B cell (primary cell): ENCODE data around the gene TLCD3B. TPM values are rescaled to one million over a fixed set of nuclear protein-coding genes. Genes with fewer than 3 reads are reported as not detected.

ENCODE experiments used
- ATAC-seq: fragments of 200-7000 bp; cut with Tn5 transposase; one replicate; pipeline ENCODE4 v1.10.0; 2021; ENCODE audit warnings: low read depth, mild to moderate bottlenecking, moderate number of reproducible peaks, moderate library complexity
- CTCF ChIA-PET: fragments of 350-600 bp; sonication (Branson Sonifier 250); formaldehyde crosslinking; loops from one replicate; lab custom pipeline; 2021; ENCODE audit warnings: antibody characterized with exemption, inconsistent platforms; lab: Charles Lee
- POLR2A ChIA-PET: fragments of 350-600 bp; sonication (Branson Sonifier 250); formaldehyde crosslinking; loops from one replicate; lab custom pipeline; 2021; ENCODE audit warnings: antibody characterized with exemption; lab: Charles Lee
- DNase-seq: peaks from one replicate; pipeline ENCODE4 v3.0.0; 2013
- H2AFZ ChIP-seq: 2 replicates; pipeline ENCODE4 v1.6.1; 2012; ENCODE audit warnings: mild to moderate bottlenecking, low read depth, low read length; ENCODE audit not compliant: insufficient read depth, poor library complexity, severe bottlenecking
- H3K27ac ChIP-seq, 2 donors: 1 replicate in 1 of 2; 2 replicates in 1 of 2; pipeline ENCODE4 v1.5.1; 2012 to 2013; ENCODE audit warnings: low read length in 2 of 2, mild to moderate bottlenecking in 2 of 2, moderate library complexity in 1 of 2
- H3K27me3 ChIP-seq, 4 experiments: fragments of 200-600 bp in 1 of 4; sonication (generic) in 1 of 4; replicated peaks in 1 of 4; 1 replicate in 2 of 4; 2 replicates in 2 of 4; pipeline versions ENCODE4 v1.6.1 to v1.7.0; 2013 to 2016; ENCODE audit warnings: low read length in 3 of 4, mild to moderate bottlenecking in 2 of 4, mixed read lengths in 1 of 4, moderate library complexity in 1 of 4; ENCODE audit not compliant: insufficient read depth in 4 of 4, control insufficient read depth in 3 of 4; ENCODE audit errors: control extremely low read depth in 1 of 4
- H3K36me3 ChIP-seq, 2 experiments: replicated peaks in 1 of 2; 1 replicate in 1 of 2; 2 replicates in 1 of 2; pipeline versions ENCODE4 v1.6.1 to v1.7.1; 2013; ENCODE audit warnings: low read length in 1 of 2; ENCODE audit not compliant: insufficient read depth in 2 of 2, control insufficient read depth in 1 of 2; ENCODE audit errors: control extremely low read depth in 1 of 2, extremely low read depth in 1 of 2
- H3K4me1 ChIP-seq, 2 donors: fragments of 200-600 bp in 1 of 2; sonication (generic) in 1 of 2; 1 replicate in 1 of 2; 2 replicates in 1 of 2; pipeline versions ENCODE4 v1.5.1 to v1.6.1; 2013 to 2017; ENCODE audit warnings: low read length in 2 of 2; ENCODE audit not compliant: control insufficient read depth in 2 of 2, insufficient read depth in 2 of 2
- H3K4me2 ChIP-seq: replicated peaks from 2 replicates; pipeline ENCODE3; 2012; ENCODE audit warnings: mild to moderate bottlenecking, low read depth, low read length; ENCODE audit not compliant: poor library complexity, severe bottlenecking
- H3K4me3 ChIP-seq, 5 experiments: fragments of 200-600 bp in 1 of 5; sonication (generic) in 1 of 5; 1 replicate in 3 of 5; 2 replicates in 2 of 5; pipeline versions ENCODE4 v1.5.1 to v1.7.0; 2011 to 2016; ENCODE audit warnings: low read length in 4 of 5, mild to moderate bottlenecking in 4 of 5, low read depth in 2 of 5, control low read depth in 1 of 5, moderate library complexity in 1 of 5; ENCODE audit not compliant: insufficient read depth in 1 of 5; ENCODE audit errors: control extremely low read depth in 1 of 5, extremely low read depth in 1 of 5
- H3K79me2 ChIP-seq: fragments of 200-600 bp; sonication (generic); one replicate; pipeline ENCODE4 v1.6.0; 2016; ENCODE audit warnings: low read length; ENCODE audit not compliant: control insufficient read depth, insufficient read depth
- H3K9ac ChIP-seq: fragments of 200-600 bp; sonication (generic); 2 replicates; pipeline ENCODE4 v1.6.1; 2017; ENCODE audit warnings: mild to moderate bottlenecking, low read length, moderate library complexity
- H3K9me3 ChIP-seq, 3 donors: one replicate each; pipeline versions ENCODE4 v1.6.1 to v1.7.1; 2013; ENCODE audit warnings: low read length in 2 of 3; ENCODE audit not compliant: control insufficient read depth in 2 of 3, insufficient read depth in 1 of 3; ENCODE audit errors: control extremely low read depth in 1 of 3
- H4K20me1 ChIP-seq: 2 replicates; pipeline ENCODE4 v1.6.0; 2012; ENCODE audit warnings: mild to moderate bottlenecking, low read length; ENCODE audit not compliant: insufficient read depth, control insufficient read depth, poor library complexity, severe bottlenecking
- H3K27ac Mint-ChIP-seq: one replicate; pipeline ENCODE4 v1.8.0; 2021; ENCODE audit warnings: mixed read lengths
- H3K27me3 Mint-ChIP-seq: one replicate; pipeline ENCODE4 v1.8.0; 2021; ENCODE audit warnings: mixed read lengths
- H3K4me1 Mint-ChIP-seq: one replicate; pipeline ENCODE4 v1.8.0; 2021; ENCODE audit warnings: mixed read lengths
- H3K4me3 Mint-ChIP-seq: one replicate; pipeline ENCODE4 v1.8.0; 2021; ENCODE audit warnings: mixed read lengths
- H3K9me3 Mint-ChIP-seq: one replicate; pipeline ENCODE4 v1.8.0; 2022; ENCODE audit warnings: mixed read lengths; ENCODE audit not compliant: insufficient read depth
- EZH2 ChIP-seq: IDR thresholded peaks from 2 replicates; pipeline ENCODE4 v1.6.1; 2012; ENCODE audit warnings: borderline replicate concordance, low read depth, mild to moderate bottlenecking, moderate library complexity, low read length; ENCODE audit not compliant: insufficient read depth, poor library complexity, severe bottlenecking
- WGBS: methylation state at CpG from one replicate; pipeline ENCODE4 v1.1.5; 2013; ENCODE audit warnings: missing lambda C conversion rate; ENCODE audit not compliant: insufficient coverage; 5-methylcytosine and 5-hydroxymethylcytosine counted together
- intact Hi-C: fragments of 100-400 bp; cut with micrococcal nuclease; formaldehyde crosslinking; loops from one replicate; pipeline ENCODE4 v1.10.0; 2022
- polyA plus RNA-seq: library from polyadenylated mRNA; depleted of rRNA; stranded (reverse); fragments of >200 nt; gene quantifications from 2 replicates; pipeline ENCODE4 v1.2.3, GENCODE V29; 2012
- total RNA-seq, 2 donors: library from RNA; stranded (reverse); fragments of 120-200 nt in 1 of 2; gene quantifications; 1 replicate in 1 of 2; 2 replicates in 1 of 2; pipeline versions ENCODE4 v1.2.3 to v1.2.4, GENCODE V29; 2013 to 2022
- TF ChIP-seq, protein P1 (sequence below): fragments of 200-600 bp; IDR thresholded peaks from one replicate; pipeline ENCODE4 v1.8.0; 2022; ENCODE audit warnings: antibody characterized with exemption, mild to moderate bottlenecking

The TLCD3B gene
- total and polyA plus RNA-seq, 2 donors (not counting 1 experiment from before 2014, with no cell fraction given): not detected

GRCh38 chr16:30060836-30061554 is 29.9 kb upstream of the TLCD3B start:
- Mint-ChIP-seq H3K4me1 (peaks cover 8% of the 10 kb centered on the region), H3K27ac (peak overlapping the region; percentile 42), H3K9me3 (no peaks in the 10 kb centered on the region), H3K4me3 (no peak overlapping the region), H3K27me3 (no peaks in the 10 kb centered on the region)
- Histone ChIP-seq H3K27me3 (no peaks in the 10 kb centered on the region), H3K27ac (no peak overlapping the region), H3K9me3 (no peaks in the 10 kb centered on the region), H2AFZ (no peak overlapping the region), H3K36me3 (no peaks in the 10 kb centered on the region), H4K20me1 (peaks cover 3% of the 10 kb centered on the region), H3K9ac (no peak overlapping the region), H3K79me2 (peaks cover 23% of the 10 kb centered on the region), H3K4me3 (no peak overlapping the region), H3K4me2 (no peak overlapping the region), H3K4me1 (peaks cover 6 to 15% of the 10 kb centered on the region in 2 donors)
- ChIA-PET POLR2A (no interaction called here), CTCF (no interaction called here)
- intact Hi-C loops: loop anchor here (10.0 kb wide), 2 partner anchors 314 to 634 kb away; partner anchors contain the start of genes MYL11, SRCAP and TBC1D10B
- 100% methylated on average over 1 of the region's 2 CpGs for WGBS
- DNase-seq (no peak), ATAC-seq (no peak)
- no peak for TF ChIP-seq EZH2
- TF ChIP-seq, protein P1, sequence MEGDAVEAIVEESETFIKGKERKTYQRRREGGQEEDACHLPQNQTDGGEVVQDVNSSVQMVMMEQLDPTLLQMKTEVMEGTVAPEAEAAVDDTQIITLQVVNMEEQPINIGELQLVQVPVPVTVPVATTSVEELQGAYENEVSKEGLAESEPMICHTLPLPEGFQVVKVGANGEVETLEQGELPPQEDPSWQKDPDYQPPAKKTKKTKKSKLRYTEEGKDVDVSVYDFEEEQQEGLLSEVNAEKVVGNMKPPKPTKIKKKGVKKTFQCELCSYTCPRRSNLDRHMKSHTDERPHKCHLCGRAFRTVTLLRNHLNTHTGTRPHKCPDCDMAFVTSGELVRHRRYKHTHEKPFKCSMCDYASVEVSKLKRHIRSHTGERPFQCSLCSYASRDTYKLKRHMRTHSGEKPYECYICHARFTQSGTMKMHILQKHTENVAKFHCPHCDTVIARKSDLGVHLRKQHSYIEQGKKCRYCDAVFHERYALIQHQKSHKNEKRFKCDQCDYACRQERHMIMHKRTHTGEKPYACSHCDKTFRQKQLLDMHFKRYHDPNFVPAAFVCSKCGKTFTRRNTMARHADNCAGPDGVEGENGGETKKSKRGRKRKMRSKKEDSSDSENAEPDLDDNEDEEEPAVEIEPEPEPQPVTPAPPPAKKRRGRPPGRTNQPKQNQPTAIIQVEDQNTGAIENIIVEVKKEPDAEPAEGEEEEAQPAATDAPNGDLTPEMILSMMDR: no peak

DNA sequence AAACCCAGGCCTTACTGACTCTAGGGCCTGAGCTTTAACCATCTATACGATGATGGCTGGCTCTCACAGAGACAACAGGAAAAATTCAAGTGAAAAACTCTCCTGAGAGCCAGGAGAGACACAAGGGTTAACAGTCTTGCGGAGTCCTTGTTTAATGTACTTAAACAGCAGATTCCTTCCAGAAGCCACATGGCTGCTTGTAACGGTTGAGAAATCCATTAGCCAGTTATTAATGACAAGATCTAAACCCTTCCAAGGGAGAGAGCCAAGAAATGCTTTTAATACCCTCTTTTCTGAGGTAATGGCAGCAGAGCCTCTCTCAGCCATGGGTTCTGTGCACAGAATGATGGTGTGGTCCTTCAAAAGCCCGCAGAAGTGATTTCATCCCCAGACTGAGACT is 29.3 kb upstream of the TLCD3B start:
- no peaks in the 10 kb centered on the region for H3K36me3 ChIP-seq
- no peak overlapping the region for H2AFZ ChIP-seq
- no peak overlapping the region for H3K27ac ChIP-seq
- peaks cover 6 to 15% of the 10 kb centered on the region in 2 donors for H3K4me1 ChIP-seq
- no peaks in the 10 kb centered on the region for H3K27me3 ChIP-seq
- CTCF ChIA-PET: interaction anchor here (1.1 kb wide), 1 partner anchor 83 kb away, joined by 3 read pairs; no protein-coding TSS in a partner anchor
- ATAC-seq: no peak
- no peak overlapping the region for H3K4me2 ChIP-seq
- H4K20me1 ChIP-seq: no peaks in the 10 kb centered on the region
- H3K27me3 Mint-ChIP-seq: no peaks in the 10 kb centered on the region
- POLR2A ChIA-PET: no interaction called here
- peaks cover 19% of the 10 kb centered on the region for H3K79me2 ChIP-seq
- H3K9me3 Mint-ChIP-seq: no peaks in the 10 kb centered on the region
- peak overlapping the region; percentile 42 for H3K27ac Mint-ChIP-seq
- WGBS: 96% methylated on average over 4 of the region's 4 CpGs
- TF ChIP-seq, protein P1: no peak
- no peak for TF ChIP-seq EZH2
- no peak overlapping the region for H3K9ac ChIP-seq
- no peak for DNase-seq
- H3K4me1 Mint-ChIP-seq: peaks cover 8% of the 10 kb centered on the region
- H3K9me3 ChIP-seq: no peaks in the 10 kb centered on the region
- H3K4me3 Mint-ChIP-seq: no peak overlapping the region
- intact Hi-C loops: loop anchor here (10.0 kb wide), 2 partner anchors 314 to 634 kb away; partner anchors contain the start of genes MYL11, SRCAP and TBC1D10B
- no peak overlapping the region for H3K4me3 ChIP-seq
